GM18505 (cell line): Measurements from ENCODE around the gene C20orf141.
"Not testable (repeated sequence)": the region's sequence is repeated elsewhere in the genome, so short reads cannot be mapped to it uniquely, and the experiment has no call there.

ENCODE experiments used
- ATAC-seq: cut with Tn5 transposase; IDR thresholded peaks from one replicate; pipeline ENCODE4 v1.9.1; 2021; ENCODE audit not compliant: unreplicated experiment
- POLR2A ChIP-seq: IDR thresholded peaks from 4 replicates; pipeline ENCODE4 v1.6.1; 2011; ENCODE audit warnings: borderline replicate concordance; ENCODE audit not compliant: insufficient read depth, insufficient read length; ENCODE audit errors: extremely low read depth

C20orf141 gene

GRCh38 chr20:2820084-2820895 lies 5.5 kb downstream of the C20orf141 start:
- ATAC-seq, result no peak

GRCh38 chr20:2820896-2821869 lies 6.4 kb downstream of the C20orf141 start:
- no peak for TF ChIP-seq POLR2A
- no peak for ATAC-seq

More at GRCh38 chr20:2820084-2820895, 5.5 kb downstream of the C20orf141 start:
- TF ChIP-seq POLR2A, result no peak

GRCh38 chr20:2822073-2822472 lies 7.3 kb downstream of the C20orf141 start:
- TF ChIP-seq POLR2A, result no peak
- no peak for ATAC-seq

- TF ChIP-seq POLR2A, result no peak
- no peak for ATAC-seq
Observed at GRCh38 chr20:2825761-2826160, 11.0 kb downstream of the C20orf141 start.

- no peak for TF ChIP-seq POLR2A
- no peak for ATAC-seq
Observed at GRCh38 chr20:2826655-2827054, 11.9 kb downstream of the C20orf141 start.

- no peak for TF ChIP-seq POLR2A
- ATAC-seq, result no peak
Observed at GRCh38 chr20:2829376-2829775, 14.6 kb downstream of the C20orf141 start.

- ATAC-seq, result not testable (repeated sequence)
Observed at GRCh38 chr20:2831206-2831605, 16.4 kb downstream of the C20orf141 start.

GRCh38 chr20:2833761-2834160 lies 19.0 kb downstream of the C20orf141 start:
- TF ChIP-seq POLR2A, result no peak
- no peak for ATAC-seq

DNA sequence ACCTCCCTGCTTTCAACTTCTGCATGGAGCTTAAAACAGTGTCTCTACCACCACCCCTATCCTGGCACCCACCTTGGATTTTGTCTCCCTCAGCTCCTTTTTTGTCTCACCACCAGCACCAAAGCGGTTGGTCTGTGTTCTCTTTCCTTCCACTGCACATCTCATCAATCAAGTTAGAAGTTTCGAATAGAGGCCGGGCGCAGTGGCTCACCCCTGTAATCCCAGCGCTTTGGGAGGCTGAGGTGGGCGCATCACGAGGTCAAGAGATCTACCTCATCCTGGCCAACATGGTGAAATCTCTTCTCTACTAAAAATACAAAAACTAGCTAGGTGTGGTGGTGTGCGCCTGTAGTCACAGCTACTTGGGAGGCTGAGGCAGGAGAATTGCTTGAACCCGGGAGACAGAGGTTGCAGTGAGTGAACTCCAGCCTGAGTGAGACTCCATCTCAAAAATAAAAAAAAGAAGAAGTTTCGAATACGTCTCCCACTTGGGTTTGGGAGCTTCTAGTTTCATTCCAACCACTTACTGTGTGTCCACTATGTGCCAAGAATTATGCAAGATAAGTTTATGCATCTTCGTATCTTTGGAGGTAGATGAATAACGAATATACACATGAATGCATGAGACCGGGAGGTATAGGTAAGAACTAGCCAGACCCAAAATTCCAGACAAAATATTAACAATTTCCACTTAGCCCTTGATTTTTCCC lies 19.8 kb downstream of the C20orf141 start:
- ATAC-seq, result no peak
- TF ChIP-seq POLR2A, result no peak

- TF ChIP-seq POLR2A, result no peak
- no peak for ATAC-seq
Observed at GRCh38 chr20:2835331-2835796, 20.6 kb downstream of the C20orf141 start.

DNA sequence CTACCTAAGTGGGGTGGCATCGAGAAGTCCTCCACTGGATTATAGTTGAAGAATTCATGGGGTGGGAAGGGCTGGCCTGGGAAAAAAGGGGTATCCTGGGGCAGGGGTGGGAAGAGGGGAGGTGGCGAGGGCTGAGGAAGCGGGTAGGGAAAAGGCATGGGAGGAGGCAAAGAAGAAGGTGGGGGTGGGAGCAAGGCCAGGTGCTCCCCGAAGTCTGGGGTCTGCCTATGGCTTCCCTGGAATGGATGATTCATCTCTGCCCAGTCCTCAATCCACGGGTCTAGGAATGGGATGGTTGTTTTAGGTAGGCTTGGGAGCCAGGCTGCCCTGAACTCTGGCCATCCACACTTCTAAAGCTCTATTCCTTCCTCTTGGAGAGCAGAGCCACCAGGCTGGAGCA lies 21.2 kb downstream of the C20orf141 start:
- ATAC-seq, result no peak
- TF ChIP-seq POLR2A, result no peak

GRCh38 chr20:2837221-2837960 lies 22.6 kb downstream of the C20orf141 start:
- TF ChIP-seq POLR2A, result no peak
- no peak for ATAC-seq
